ENCODE results near the gene PTPN18.
"Not testable (repeated sequence)": the region's sequence is repeated elsewhere in the genome, so short reads cannot be mapped to it uniquely, and the experiment has no call there.

Gene PTPN18

GRCh38 chr2:130391872-130392670 lies 36.2 kb downstream of the PTPN18 start:
- FAIRE-seq (no peak), DNase-seq (ENCODE audit: insufficient read length, low spot score) (no peak)
- TF ChIP-seq PAX5 (IDR thresholded peaks at IDR 0.05; ENCODE audit: insufficient read depth, low read length, severe bottlenecking) (no peak), SPI1 (IDR thresholded peaks at IDR 0.05; ENCODE audit: low read depth, low read length) (no peak)

DNA sequence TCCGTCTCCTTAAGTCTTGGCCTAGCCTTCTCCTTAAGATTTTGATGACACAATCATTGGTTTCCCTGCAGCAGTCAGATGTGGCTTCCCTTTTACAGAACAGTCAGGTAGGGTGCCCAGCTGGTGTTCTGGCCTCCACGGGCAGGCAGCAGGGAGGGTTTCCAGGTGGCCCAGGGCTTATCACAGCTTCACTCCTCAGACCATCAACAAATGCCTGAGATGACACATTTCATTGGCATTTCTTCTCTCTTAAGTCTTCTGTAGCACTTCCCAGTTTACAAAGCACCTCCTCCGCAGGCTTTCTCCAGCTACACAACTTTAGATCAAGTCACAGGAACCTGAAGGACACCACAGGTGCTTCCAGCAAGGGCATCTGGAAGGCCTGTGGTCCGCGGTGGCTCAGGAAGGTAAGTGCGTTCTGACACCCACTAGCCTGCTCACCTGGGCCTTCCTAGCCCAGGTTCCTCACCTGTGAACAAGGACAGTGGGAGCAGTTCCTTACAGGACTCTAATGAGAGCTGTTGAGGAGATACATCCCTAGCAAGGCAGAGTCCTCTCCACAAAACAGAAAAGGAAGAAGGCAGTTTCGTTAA lies 37.6 kb downstream of the PTPN18 start:
- TF ChIP-seq SPI1 (IDR thresholded peaks at IDR 0.05; ENCODE audit: low read depth, low read length): no peak
- TF ChIP-seq POLR2A (IDR thresholded peaks at IDR 0.05; ENCODE audit: low read depth, low read length): no peak
- TF ChIP-seq POU2F2 (IDR thresholded peaks at IDR 0.05; ENCODE audit: low read depth, low read length): no peak
- TF ChIP-seq POLR2AphosphoS5 (IDR thresholded peaks at IDR 0.05; ENCODE audit: low read depth, low read length): no peak
- no peak for TF ChIP-seq TAF1 (IDR thresholded peaks at IDR 0.05; ENCODE audit: low read depth, low read length)
- TF ChIP-seq PAX5 (IDR thresholded peaks at IDR 0.05; ENCODE audit: insufficient read depth, low read length, severe bottlenecking): no peak
- no peak for FAIRE-seq
- no peak for DNase-seq (ENCODE audit: insufficient read length, low spot score)

DNA sequence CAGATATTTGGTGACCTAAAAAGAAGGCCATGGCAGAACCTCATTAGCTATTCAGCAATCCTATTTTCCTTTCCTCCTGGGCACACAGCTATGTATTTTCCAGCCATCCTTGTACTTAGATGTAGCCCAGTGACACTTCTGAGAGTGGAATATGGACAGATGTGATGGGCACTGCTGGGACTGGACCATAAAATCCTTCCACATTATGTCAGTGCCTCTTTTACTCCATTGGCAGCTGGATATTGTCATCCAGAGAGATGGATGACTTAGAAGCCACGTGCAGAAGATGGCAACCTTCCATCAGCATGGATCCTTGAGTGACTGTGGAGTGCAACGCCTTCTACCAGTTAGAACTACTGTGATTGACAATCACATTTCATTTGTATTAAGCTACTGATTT lies 50.4 kb downstream of the PTPN18 start:
- not testable (repeated sequence) for FAIRE-seq; DNase-seq (ENCODE audit: insufficient read length, low spot score)

GRCh38 chr2:130416693-130417092 lies 60.8 kb downstream of the PTPN18 start:
- DNase-seq (ENCODE audit: insufficient read length, low spot score); FAIRE-seq: not testable (repeated sequence)

DNA sequence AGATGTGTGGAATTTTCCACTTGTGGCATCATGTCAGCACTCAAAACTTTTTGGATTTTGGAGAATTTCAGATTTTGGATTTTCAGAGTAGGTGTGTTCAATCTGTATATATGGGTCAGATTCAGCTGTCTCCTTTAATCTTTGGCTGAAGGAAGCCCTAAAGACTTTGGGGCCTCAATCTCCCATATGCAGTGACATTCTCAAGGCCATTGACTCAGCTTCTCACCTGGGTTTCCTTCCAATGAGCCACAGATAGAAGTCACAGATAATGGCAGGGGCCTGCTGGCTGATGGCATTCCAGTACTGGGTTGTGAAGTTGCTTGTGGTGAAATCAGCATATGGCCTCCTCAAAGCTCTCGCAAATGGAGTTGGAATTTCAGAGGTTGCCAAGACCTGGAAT lies 63.0 kb downstream of the PTPN18 start:
- not testable (repeated sequence) for DNase-seq (ENCODE audit: insufficient read length, low spot score); FAIRE-seq
